K562 (cell line): ENCODE measurements around the gene TRIM4. TPM values are rescaled to one million over a fixed set of nuclear protein-coding genes. Genes with fewer than 3 reads are reported as not detected.
A peak's percentile ranks its signal among the peaks of the same experiment; 100 is the strongest.

Source experiments
- ATAC-seq: fragments of 200-7000 bp; cut with Tn5 transposase; 3 replicates; pipeline ENCODE4 v1.9.1; 2020; ENCODE audit warnings: moderate library complexity
- BruUV-seq: library from RNA; stranded (reverse); fragments of 400-500 nt; replicated peaks from 2 replicates; lab custom pipeline; 2021; lab: Mats Ljungman, UMichigan
- CTCF ChIA-PET: fragments of 300-600 bp; formaldehyde crosslinking; extraction: SDS; loops from one replicate; lab custom pipeline; 2021; ENCODE audit warnings: low intra/inter-chr PET ratio; lab: Yijun Ruan, JAX
- POLR2A ChIA-PET: fragments of 300-600, 350-650 bp; sonication (Branson Sonifier 250); formaldehyde crosslinking; extraction: SDS; loops from one replicate; lab custom pipeline; 2021; ENCODE audit warnings: antibody characterized with exemption, inconsistent platforms; lab: Yijun Ruan, JAX
- DNase-seq, 4 experiments: peaks; one replicate each; pipeline versions ENCODE4 v3.0.0 to v3.0.0-alpha.2; 2011 to 2018; ENCODE audit warnings: low spot score in 3 of 4, mixed read lengths in 3 of 4; ENCODE audit errors: extremely low read depth in 1 of 4
- FAIRE-seq: peaks from 2 replicates; lab custom pipeline; 2011; peaks lifted over from hg19 to GRCh38; lab: Jason Lieb, UNC
- H2AFZ ChIP-seq: 2 replicates; pipeline ENCODE4 v1.6.0; 2011; ENCODE audit warnings: low read depth, low read length, control low read depth, inconsistent platforms
- H3K27ac ChIP-seq: fragments of 200-600 bp; 3 replicates; pipeline ENCODE4 v1.8.0; 2011; ENCODE audit warnings: low read depth, mild to moderate bottlenecking, control low read depth, inconsistent platforms, low read length, moderate library complexity, mixed read lengths; ENCODE audit errors: extremely low read depth
- H3K27me3 ChIP-seq, 2 experiments: fragments of 300-600 bp in 1 of 2; 2 replicates in 1 of 2; 3 replicates in 1 of 2; pipeline versions ENCODE4 v1.6.0 to v1.8.0; 2011; ENCODE audit warnings: inconsistent platforms in 2 of 2, low read length in 2 of 2, mild to moderate bottlenecking in 1 of 2, mixed read lengths in 1 of 2, moderate library complexity in 1 of 2; ENCODE audit not compliant: control insufficient read depth in 2 of 2, insufficient read depth in 2 of 2
- H3K36me3 ChIP-seq: fragments of 300-600 bp; 3 replicates; pipeline ENCODE4 v1.8.0; 2011; ENCODE audit warnings: mild to moderate bottlenecking, low read length, inconsistent platforms; ENCODE audit not compliant: control insufficient read depth, insufficient read depth
- H3K4me1 ChIP-seq, 2 experiments: fragments of 200-600 bp in 1 of 2; replicated peaks in 1 of 2; 2 replicates in 1 of 2; 3 replicates in 1 of 2; pipeline versions ENCODE4 v1.5.1 to v1.8.0; 2011; ENCODE audit warnings: inconsistent platforms in 2 of 2, low read length in 2 of 2, mild to moderate bottlenecking in 1 of 2, mixed read lengths in 1 of 2, moderate library complexity in 1 of 2; ENCODE audit not compliant: control insufficient read depth in 2 of 2, insufficient read depth in 2 of 2
- H3K4me2 ChIP-seq: 2 replicates; pipeline ENCODE4 v1.6.1; 2011; ENCODE audit warnings: low read length, control low read depth, inconsistent platforms, mixed read lengths; ENCODE audit not compliant: insufficient read depth
- H3K4me3 ChIP-seq: fragments of 200-600 bp; sonication (generic), shearing (Covaris generic); 2 replicates; pipeline ENCODE4 v1.5.1; 2016; ENCODE audit warnings: control low read depth, inconsistent platforms
- H3K79me2 ChIP-seq: fragments of 200-600 bp; 3 replicates; pipeline ENCODE4 v1.8.0; 2011; ENCODE audit warnings: low read length, inconsistent platforms; ENCODE audit not compliant: control insufficient read depth, insufficient read depth
- H3K9ac ChIP-seq, 2 experiments: 2 replicates each; pipeline versions ENCODE4 v1.6.0 to v1.6.1; 2011; ENCODE audit warnings: low read depth in 2 of 2, low read length in 2 of 2, control low read depth in 1 of 2, inconsistent platforms in 1 of 2, mild to moderate bottlenecking in 1 of 2, mixed read lengths in 1 of 2; ENCODE audit not compliant: insufficient read depth in 1 of 2
- H3K9me1 ChIP-seq: one replicate; pipeline ENCODE4 v1.6.0; 2011; ENCODE audit warnings: inconsistent platforms, mild to moderate bottlenecking, low read length, moderate library complexity; ENCODE audit not compliant: control insufficient read depth, insufficient read depth
- H3K9me3 ChIP-seq: replicated peaks from 2 replicates; pipeline ENCODE4 v1.5.1; 2011; ENCODE audit warnings: low read depth, low read length, inconsistent platforms; ENCODE audit not compliant: control insufficient read depth, insufficient read depth
- H4K20me1 ChIP-seq: replicated peaks from 2 replicates; pipeline ENCODE4 v1.6.1; 2011; ENCODE audit warnings: low read length, inconsistent platforms, mixed read lengths; ENCODE audit not compliant: control insufficient read depth, insufficient read depth
- ARHGAP35 ChIP-seq: fragments of 450-650 bp; IDR thresholded peaks from 2 replicates; pipeline ENCODE4 v1.6.1; 2018; ENCODE audit not compliant: partially characterized antibody
- CBX5 ChIP-seq: IDR thresholded peaks from 2 replicates; pipeline ENCODE4 v1.6.1; 2014; ENCODE audit warnings: low read depth, borderline replicate concordance
- CCAR2 ChIP-seq: fragments of 200-400 bp; formaldehyde crosslinking; IDR thresholded peaks from 2 replicates; pipeline ENCODE4 v1.6.1; 2017; ENCODE audit warnings: mild to moderate bottlenecking, low read depth, low read length
- ELF1 ChIP-seq: fragments of 200-800 bp; sonication (Bioruptor generic); IDR thresholded peaks from 2 replicates; pipeline ENCODE4 v1.6.1; 2016; ENCODE audit warnings: missing genetic modification characterization, missing compliant biosample characterization
- GABPA ChIP-seq: fragments of 200-800 bp; sonication (Bioruptor generic); conservative IDR thresholded peaks from 2 replicates; pipeline ENCODE4 v1.6.1; 2016; ENCODE audit warnings: low read depth, missing genetic modification characterization, missing compliant biosample characterization
- TAF1 ChIP-seq: IDR thresholded peaks from 2 replicates; pipeline ENCODE4 v1.6.1; 2011; ENCODE audit warnings: mild to moderate bottlenecking, low read length, moderate library complexity; ENCODE audit not compliant: insufficient read depth, control insufficient read depth, severe bottlenecking; ENCODE audit errors: extremely low read depth
- ZNF146 ChIP-seq: IDR thresholded peaks from one replicate; pipeline ENCODE4 v1.6.1; 2018; ENCODE audit warnings: missing compliant biosample characterization; ENCODE audit not compliant: unreplicated experiment
- ZNF436 ChIP-seq: fragments of 250-450, 450-650 bp; sonication (Bioruptor Pico); formaldehyde crosslinking; IDR thresholded peaks from 2 replicates; pipeline ENCODE4 v1.7.0; 2020; ENCODE audit warnings: mild to moderate bottlenecking
- WGBS: fragments of 100-300 bp; shearing (Covaris generic); methylation state at CpG from one replicate; pipeline ENCODE4 v1.1.6; 2016; ENCODE audit warnings: low coverage, mixed read lengths; ENCODE audit not compliant: insufficient coverage; ENCODE audit errors: missing lambda C conversion rate; 5-methylcytosine and 5-hydroxymethylcytosine counted together
- in situ Hi-C: fragments of 300-500 bp; cut with MboI; formaldehyde crosslinking; loops from 4 replicates; pipeline ENCODE4 v1.15.0; 2018; ENCODE audit warnings: inconsistent platforms, mixed read lengths
- intact Hi-C: fragments of 100-400 bp; cut with micrococcal nuclease; formaldehyde crosslinking; loops from 2 replicates; pipeline ENCODE4 v1.14.2; 2022
- polyA plus RNA-seq, 8 experiments: library from polyadenylated mRNA; depleted of rRNA in 4 of 8; stranded (reverse) in 5 of 8; unstranded in 3 of 8; fragments of >200 nt; fragmentation: Nextera tagmentation in 2 of 8; fragmentation: Illumina TruSeq in 1 of 8; extraction: Ambion mirVana in 2 of 8; extraction: Trizol in 1 of 8; gene quantifications; 2 replicates each; pipeline versions ENCODE4 v1.2.1 to v1.2.3, GENCODE V29; 2011 to 2014; ENCODE audit warnings: inconsistent platforms in 1 of 8, missing spikeins in 1 of 8
- total RNA-seq, 7 experiments: library from RNA; depleted of rRNA in 6 of 7; stranded (reverse); fragments of >200 nt in 6 of 7; fragmentation: Illumina TruSeq in 2 of 7; extraction: Trizol in 2 of 7; gene quantifications; 2 replicates each; pipeline versions ENCODE4 v1.2.1 to v1.2.3, GENCODE V29; 2011 to 2021; ENCODE audit warnings: low replicate concordance in 1 of 7
- TF ChIP-seq, protein P1 (sequence below): fragments of 250-450 bp; sonication (Bioruptor Pico); IDR thresholded peaks from 2 replicates; pipeline ENCODE4 v1.5.0; 2021; ENCODE audit warnings: mild to moderate bottlenecking, moderate library complexity
- TF ChIP-seq, protein P2 (sequence below): fragments of 450-650 bp; formaldehyde crosslinking; IDR thresholded peaks from 2 replicates; pipeline ENCODE4 v1.4.0; 2020; ENCODE audit warnings: mild to moderate bottlenecking, moderate library complexity
- TF ChIP-seq, protein P3 (sequence below): fragments of 200-800 bp; sonication (Bioruptor generic); IDR thresholded peaks from 2 replicates; pipeline ENCODE4 v1.6.1; 2017; ENCODE audit warnings: missing genetic modification characterization, missing compliant biosample characterization

The TRIM4 gene
- total and polyA plus RNA-seq, 9 of the 15 experiments (the other 6 are each of a cell fraction or from before 2014, with no cell fraction given), result 6.2 to 28.3 (median 22.4) TPM

DNA sequence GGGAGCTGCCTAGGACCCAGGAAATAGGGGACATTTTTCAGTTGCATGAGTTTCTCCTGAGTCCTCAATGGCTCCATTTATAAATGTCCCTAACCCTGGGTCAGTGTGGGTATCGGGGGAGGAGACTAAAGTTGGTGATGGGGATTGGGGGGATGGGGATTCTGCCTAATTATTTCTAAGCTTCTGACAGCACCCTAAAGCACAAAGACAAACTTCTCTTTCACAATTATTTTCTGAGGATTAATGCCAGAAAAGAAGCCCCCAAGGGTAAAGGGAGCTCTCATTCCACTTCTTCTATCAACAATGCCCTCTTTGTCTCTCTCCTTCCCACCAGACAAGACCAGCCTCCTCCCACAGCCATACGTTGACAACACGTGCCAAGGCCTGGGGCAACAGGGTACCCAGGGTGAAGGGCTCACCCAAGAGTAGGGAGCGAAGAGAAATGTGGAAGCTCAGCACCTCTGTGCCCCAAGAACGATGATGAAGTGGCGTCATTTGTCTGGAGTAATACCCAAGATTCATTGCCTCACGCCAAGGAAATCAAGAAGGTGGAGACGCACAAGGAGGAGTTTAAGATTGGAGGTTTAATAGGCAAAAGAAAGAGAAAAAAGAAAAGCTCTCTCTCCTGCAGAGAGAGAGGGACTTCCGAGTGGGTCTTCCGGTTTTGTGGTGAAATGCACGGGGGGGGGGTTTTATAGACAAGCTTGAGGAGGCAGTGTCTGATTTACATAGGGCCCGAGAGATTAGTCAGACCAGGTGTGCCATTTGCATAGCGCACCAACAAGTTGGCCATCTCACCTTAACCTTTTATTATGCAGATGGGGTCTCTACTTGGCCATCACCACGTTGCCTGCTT lies 24.5 kb upstream of the TRIM4 start:
- Histone ChIP-seq H3K27me3 (peaks cover 0 to 4% of the 10 kb centered on the region in 2 experiments; a peak in 1 of 5 replicates), H2AFZ (peak overlapping the region; percentile 79), H3K4me1 (no peaks in the 10 kb centered on the region; a peak in 1 of 5 replicates), H3K79me2 (no peaks in the 10 kb centered on the region), H3K4me3 (peak overlapping the region; percentile 10; the same call in 1 of the 2 replicates), H4K20me1 (no peaks in the 10 kb centered on the region), H3K9me1 (no peaks in the 10 kb centered on the region), H3K9me3 (0 out of 2 replicates have a peak, but pooled peaks cover 4% of the 10 kb centered on the region), H3K4me2 (peak overlapping the region; percentile 35), H3K27ac (no peak overlapping the region), H3K36me3 (no peaks in the 10 kb centered on the region), H3K9ac (no peak overlapping the region; a peak in 1 of 4 replicates)
- ATAC-seq, result no peak
- intact Hi-C loops, result no loop called here
- DNase-seq, result no peak
- ChIA-PET CTCF (no interaction called here), POLR2A (interaction anchor here (0.9 kb wide), 1 partner anchor 386 kb away, joined by 3 read pairs; the partner anchor contains the start of gene ZNF655)
- TF ChIP-seq ELF1 (0 out of 2 replicates have a peak, but pooled peaks have one; percentile 15), CBX5 (no peak), ARHGAP35 (no peak), CCAR2 (no peak), ZNF146 (CRISPR knock-in tag) (no peak), GABPA (0 out of 2 replicates have a peak, but pooled peaks have one; percentile 27), TAF1 (no peak), ZNF436 (no peak)
- TF ChIP-seq, protein P1, sequence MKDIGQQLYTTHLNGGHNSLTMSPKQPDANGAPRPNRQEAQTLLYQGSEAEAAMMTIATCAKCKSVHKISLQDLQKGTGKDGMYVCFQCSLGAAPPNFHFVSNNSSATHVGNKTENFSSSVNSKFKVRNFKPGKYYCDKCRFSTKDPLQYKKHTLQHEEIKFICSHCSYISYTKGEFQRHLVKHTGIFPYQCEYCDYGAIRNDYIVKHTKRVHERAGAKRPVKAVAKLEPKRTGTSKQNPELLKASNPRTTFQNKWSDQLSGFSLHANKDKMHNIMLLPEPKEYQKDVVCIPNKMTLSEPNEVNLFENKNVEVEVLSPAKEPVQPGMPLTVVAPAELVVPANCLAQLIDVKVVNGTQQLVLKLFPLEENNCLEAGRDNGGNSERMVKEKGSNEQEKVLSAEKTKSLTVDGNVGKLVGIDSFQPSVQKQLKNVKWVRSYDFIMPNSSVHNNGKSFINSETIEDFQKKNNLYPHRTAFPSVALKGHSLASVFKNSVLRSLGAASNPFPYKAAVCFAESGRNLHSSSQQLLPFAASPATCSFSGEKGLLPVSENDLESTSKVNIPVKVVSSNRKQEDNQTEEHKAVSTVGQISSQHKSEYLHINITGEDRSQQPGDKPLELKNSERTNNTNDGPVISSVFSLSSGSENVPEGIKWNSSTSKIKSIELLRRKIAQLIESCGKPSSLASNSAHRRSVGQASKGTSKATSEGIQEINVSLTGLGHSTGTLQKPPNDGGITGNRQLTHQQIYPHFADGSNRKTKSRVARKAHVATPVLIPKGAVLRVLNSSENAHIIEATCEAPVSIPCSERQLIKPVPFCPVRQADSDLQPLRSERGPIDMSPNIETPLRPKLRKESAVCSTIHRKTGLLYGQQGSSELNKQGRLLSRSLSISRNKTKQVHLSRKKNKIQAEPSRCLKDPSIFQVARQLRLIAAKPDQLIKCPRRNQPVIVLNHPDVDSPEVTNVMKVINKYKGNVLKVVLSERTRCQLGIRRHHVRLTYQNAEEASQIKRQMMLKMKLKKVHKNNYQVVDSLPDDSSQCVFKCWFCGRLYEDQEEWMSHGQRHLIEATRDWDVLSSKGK (CRISPR knock-in tag), result no peak
- TF ChIP-seq, protein P2, sequence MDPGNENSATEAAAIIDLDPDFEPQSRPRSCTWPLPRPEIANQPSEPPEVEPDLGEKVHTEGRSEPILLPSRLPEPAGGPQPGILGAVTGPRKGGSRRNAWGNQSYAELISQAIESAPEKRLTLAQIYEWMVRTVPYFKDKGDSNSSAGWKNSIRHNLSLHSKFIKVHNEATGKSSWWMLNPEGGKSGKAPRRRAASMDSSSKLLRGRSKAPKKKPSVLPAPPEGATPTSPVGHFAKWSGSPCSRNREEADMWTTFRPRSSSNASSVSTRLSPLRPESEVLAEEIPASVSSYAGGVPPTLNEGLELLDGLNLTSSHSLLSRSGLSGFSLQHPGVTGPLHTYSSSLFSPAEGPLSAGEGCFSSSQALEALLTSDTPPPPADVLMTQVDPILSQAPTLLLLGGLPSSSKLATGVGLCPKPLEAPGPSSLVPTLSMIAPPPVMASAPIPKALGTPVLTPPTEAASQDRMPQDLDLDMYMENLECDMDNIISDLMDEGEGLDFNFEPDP, result no peak
- TF ChIP-seq, protein P3, sequence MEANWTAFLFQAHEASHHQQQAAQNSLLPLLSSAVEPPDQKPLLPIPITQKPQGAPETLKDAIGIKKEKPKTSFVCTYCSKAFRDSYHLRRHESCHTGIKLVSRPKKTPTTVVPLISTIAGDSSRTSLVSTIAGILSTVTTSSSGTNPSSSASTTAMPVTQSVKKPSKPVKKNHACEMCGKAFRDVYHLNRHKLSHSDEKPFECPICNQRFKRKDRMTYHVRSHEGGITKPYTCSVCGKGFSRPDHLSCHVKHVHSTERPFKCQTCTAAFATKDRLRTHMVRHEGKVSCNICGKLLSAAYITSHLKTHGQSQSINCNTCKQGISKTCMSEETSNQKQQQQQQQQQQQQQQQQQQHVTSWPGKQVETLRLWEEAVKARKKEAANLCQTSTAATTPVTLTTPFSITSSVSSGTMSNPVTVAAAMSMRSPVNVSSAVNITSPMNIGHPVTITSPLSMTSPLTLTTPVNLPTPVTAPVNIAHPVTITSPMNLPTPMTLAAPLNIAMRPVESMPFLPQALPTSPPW (CRISPR knock-in tag), result peak; percentile 22; the same call in 1 of the 2 replicates
- no peak for FAIRE-seq
- no TSS peak for BruUV-seq
- 6% methylated on average over 11 of the region's 14 CpGs for whole genome bisulfite sequencing
- in situ Hi-C loops, result no loop called here
